C4-2B (cell line): ENCODE measurements around the gene RNF41.

Experiments
- CTCF ChIP-seq: fragments of 450-650 bp; conservative IDR thresholded peaks from 2 replicates; pipeline ENCODE4 v1.5.1; 2017; ENCODE audit warnings: mild to moderate bottlenecking
- ZFX ChIP-seq: fragments of 450-650 bp; IDR thresholded peaks from 2 replicates; pipeline ENCODE4 v1.6.1; 2017

- TF ChIP-seq CTCF (no peak), ZFX (no peak)
These were observed 48.9 kb downstream of the RNF41 start for GRCh38 chr12:56172839-56173238.
